RWPE1 (cell line): Measurements from ENCODE around the gene GH1.
A peak's percentile ranks its signal among the peaks of the same experiment; 100 is the strongest.
"Not testable (repeated sequence)": the region's sequence is repeated elsewhere in the genome, so short reads cannot be mapped to it uniquely, and the experiment has no call there.

ENCODE experiments used
- CTCF ChIA-PET: fragments of 350-600 bp; sonication (Branson Sonifier 250); formaldehyde crosslinking; extraction: SDS; loops from one replicate; lab custom pipeline; 2021; lab: Yijun Ruan, JAX
- POLR2A ChIA-PET: fragments of 400-600 bp; formaldehyde crosslinking; extraction: SDS; loops from one replicate; lab custom pipeline; 2020; ENCODE audit warnings: antibody characterized with exemption; ENCODE audit not compliant: low non-redundant PET; lab: Yijun Ruan, JAX
- DNase-seq: peaks from one replicate; pipeline ENCODE4 v3.0.0; 2012; ENCODE audit warnings: low spot score
- H3K27ac ChIP-seq: fragments of 450-650 bp; 2 replicates; pipeline ENCODE4 v1.5.1; 2017
- TF ChIP-seq, protein P1 (sequence below): fragments of 450-650 bp; conservative IDR thresholded peaks from 2 replicates; pipeline ENCODE4 v1.5.1; 2017; ENCODE audit warnings: low read depth, mild to moderate bottlenecking

The GH1 gene

GRCh38 chr17:63918789-63919305 is at the start of gene GH1:
Gene GH1, minus strand, starts transcription at chr17:63918839. Its CDS starts 63 bp downstream, at chr17:63918776.
- POLR2A ChIA-PET, DNase-seq, H3K27ac ChIP-seq: not testable (repeated sequence)
- CTCF ChIA-PET: interaction anchor here (0.5 to 2.4 kb wide), 23 partner anchors 11 to 923 kb away, joined by 3 to 15 read pairs (median 4); partner anchors contain the start of gene ERN1

DNA sequence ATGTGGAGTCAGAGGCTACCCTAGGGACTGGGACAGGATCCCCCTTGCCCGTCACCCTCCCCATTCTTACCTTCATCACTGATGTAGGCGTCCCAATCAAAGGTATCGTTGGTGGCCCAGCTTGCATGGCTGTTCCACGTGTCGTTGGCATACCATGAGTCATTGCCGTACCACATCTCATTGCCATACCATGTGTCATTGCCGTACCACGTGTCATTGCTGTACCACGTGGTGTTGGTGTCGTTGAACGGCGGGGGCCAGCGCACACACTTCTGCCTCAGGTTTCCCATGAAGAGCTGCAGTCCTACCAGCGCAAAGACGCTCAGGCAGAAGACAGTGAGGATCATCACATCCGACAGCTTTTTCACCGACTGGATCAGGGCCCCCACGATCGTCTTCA is 49.3 kb upstream of the GH1 start:
- ChIA-PET POLR2A (no interaction called here), CTCF (interaction anchor here (0.5 to 0.7 kb wide), 2 partner anchors 15 to 17 kb away, joined by 4 to 9 read pairs; no protein-coding TSS in a partner anchor)
- no peak for DNase-seq
- no peak overlapping the region for H3K27ac ChIP-seq
- TF ChIP-seq, protein P1, sequence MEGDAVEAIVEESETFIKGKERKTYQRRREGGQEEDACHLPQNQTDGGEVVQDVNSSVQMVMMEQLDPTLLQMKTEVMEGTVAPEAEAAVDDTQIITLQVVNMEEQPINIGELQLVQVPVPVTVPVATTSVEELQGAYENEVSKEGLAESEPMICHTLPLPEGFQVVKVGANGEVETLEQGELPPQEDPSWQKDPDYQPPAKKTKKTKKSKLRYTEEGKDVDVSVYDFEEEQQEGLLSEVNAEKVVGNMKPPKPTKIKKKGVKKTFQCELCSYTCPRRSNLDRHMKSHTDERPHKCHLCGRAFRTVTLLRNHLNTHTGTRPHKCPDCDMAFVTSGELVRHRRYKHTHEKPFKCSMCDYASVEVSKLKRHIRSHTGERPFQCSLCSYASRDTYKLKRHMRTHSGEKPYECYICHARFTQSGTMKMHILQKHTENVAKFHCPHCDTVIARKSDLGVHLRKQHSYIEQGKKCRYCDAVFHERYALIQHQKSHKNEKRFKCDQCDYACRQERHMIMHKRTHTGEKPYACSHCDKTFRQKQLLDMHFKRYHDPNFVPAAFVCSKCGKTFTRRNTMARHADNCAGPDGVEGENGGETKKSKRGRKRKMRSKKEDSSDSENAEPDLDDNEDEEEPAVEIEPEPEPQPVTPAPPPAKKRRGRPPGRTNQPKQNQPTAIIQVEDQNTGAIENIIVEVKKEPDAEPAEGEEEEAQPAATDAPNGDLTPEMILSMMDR: no peak

GRCh38 chr17:63966646-63967264 is 48.1 kb upstream of the GH1 start:
- TF ChIP-seq, protein P1: no peak
- ChIA-PET POLR2A (no interaction called here), CTCF (no interaction called here)
- DNase-seq: no peak
- no peak overlapping the region for H3K27ac ChIP-seq

DNA sequence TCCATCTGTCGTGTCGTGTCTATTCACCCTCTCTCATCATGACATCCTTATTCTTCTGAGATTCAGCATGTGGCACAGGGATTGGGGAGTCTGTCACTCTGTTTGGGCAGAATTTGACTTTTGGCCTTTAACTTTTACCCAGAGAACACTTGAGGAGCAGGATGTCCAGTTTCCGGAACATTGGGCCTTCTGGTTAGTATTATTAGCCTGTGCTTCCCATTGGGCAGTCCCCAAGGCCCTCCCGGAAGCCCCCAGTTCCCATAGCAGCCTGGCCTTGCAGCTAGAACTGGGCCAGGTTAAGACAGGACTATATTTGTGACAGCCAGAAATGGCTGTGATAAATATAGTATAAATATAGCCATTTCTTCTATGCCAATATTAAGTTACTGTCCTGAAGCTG is 44.5 kb upstream of the GH1 start:
- ChIA-PET POLR2A (no interaction called here), CTCF (no interaction called here)
- TF ChIP-seq, protein P1: no peak
- no peak for DNase-seq
- H3K27ac ChIP-seq: no peak overlapping the region

GRCh38 chr17:63962298-63962744 is 43.7 kb upstream of the GH1 start:
- no peak for DNase-seq

GRCh38 chr17:63961355-63962212 is 42.9 kb upstream of the GH1 start:
- TF ChIP-seq, protein P1: no peak
- DNase-seq: peak; percentile 80
- POLR2A ChIA-PET: no interaction called here
- H3K27ac ChIP-seq: no peak overlapping the region
- CTCF ChIA-PET: interaction anchor here (0.6 to 1.2 kb wide), 4 partner anchors 11 to 73 kb away, joined by 3 to 6 read pairs (median 4); no protein-coding TSS in a partner anchor

More at GRCh38 chr17:63962298-63962744, 43.7 kb upstream of the GH1 start:
- TF ChIP-seq, protein P1: no peak
- POLR2A ChIA-PET: no interaction called here
- CTCF ChIA-PET: interaction anchor here (0.5 kb wide), 1 partner anchor 764 kb away, joined by 4 read pairs; no protein-coding TSS in a partner anchor
- H3K27ac ChIP-seq: no peak overlapping the region; the same call in 1 of the 2 replicates
